ENCODE data around the gene MSI2. TPM values are rescaled to one million over a fixed set of nuclear protein-coding genes. Genes with fewer than 3 reads are reported as not detected.
A peak's percentile ranks its signal among the peaks of the same experiment; 100 is the strongest.

MSI2 gene
- total RNA-seq, 1 donor from 2014 or later, result 21.1 TPM

DNA sequence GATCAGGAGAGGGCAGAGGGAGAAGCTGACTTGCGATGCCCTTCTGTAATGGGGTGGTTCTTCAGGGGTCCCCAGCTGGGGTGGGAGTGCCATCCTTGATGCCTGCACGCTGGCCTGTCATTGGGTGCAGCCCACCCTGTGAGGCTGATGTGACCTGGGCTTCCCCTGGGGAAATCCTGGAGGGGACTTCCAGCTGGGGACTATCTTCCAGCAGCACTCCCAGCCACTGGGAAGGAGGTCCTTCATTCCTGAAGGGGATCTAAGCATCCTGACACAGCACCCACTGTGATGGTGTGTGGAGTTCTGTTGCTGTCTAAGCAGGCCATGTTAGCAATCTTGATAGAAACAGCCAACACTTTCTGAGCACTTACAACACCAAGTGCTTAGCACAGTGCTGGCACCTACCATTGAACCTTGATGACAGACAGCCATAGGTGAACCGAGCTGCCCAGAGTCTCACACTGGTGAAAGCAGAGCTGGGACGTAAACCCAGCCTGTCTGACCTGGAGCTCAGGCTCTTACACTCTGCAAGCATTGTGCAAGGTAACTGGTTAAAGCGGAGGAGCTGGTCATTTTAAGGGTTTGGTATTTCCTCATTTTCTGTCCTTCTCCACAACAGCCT is 277.5 kb downstream of the MSI2 start:
- TF ChIP-seq, protein P1, sequence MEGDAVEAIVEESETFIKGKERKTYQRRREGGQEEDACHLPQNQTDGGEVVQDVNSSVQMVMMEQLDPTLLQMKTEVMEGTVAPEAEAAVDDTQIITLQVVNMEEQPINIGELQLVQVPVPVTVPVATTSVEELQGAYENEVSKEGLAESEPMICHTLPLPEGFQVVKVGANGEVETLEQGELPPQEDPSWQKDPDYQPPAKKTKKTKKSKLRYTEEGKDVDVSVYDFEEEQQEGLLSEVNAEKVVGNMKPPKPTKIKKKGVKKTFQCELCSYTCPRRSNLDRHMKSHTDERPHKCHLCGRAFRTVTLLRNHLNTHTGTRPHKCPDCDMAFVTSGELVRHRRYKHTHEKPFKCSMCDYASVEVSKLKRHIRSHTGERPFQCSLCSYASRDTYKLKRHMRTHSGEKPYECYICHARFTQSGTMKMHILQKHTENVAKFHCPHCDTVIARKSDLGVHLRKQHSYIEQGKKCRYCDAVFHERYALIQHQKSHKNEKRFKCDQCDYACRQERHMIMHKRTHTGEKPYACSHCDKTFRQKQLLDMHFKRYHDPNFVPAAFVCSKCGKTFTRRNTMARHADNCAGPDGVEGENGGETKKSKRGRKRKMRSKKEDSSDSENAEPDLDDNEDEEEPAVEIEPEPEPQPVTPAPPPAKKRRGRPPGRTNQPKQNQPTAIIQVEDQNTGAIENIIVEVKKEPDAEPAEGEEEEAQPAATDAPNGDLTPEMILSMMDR (IDR thresholded peaks at IDR 0.05; ENCODE audit: insufficient read depth, low read length, severe bottlenecking), result no peak
- no peak overlapping the region for H3K4me3 ChIP-seq (ENCODE audit: low read depth, low read length)
- FAIRE-seq (peak; percentile 18), DNase-seq (ENCODE audit: low read depth) (no peak)
- peaks cover 2% of the 10 kb centered on the region for H3K36me3 ChIP-seq (ENCODE audit: control insufficient read depth, insufficient read depth, low read length)
- no peaks in the 10 kb centered on the region for H3K27me3 ChIP-seq (ENCODE audit: control insufficient read depth, insufficient read depth, low read length)

DNA sequence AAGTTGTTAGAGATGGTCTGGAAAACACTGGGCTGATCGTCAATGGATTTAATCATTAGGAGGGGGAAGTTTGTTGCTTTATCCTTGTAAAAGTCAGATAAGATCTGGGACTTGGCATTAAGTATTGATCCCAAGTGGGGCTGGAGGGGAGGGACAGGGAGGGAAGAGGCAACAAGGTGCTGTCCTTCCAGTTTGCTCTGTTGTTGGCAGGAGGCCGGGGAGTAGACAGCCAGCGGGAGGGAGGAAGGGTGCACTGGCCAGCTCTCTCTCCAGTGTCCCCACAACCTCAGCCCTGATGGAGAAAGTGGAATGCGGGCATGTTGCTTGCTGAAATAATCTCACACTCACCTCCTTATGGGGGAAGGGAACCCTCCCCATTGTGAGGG is 278.5 kb downstream of the MSI2 start:
- H3K36me3 ChIP-seq (ENCODE audit: control insufficient read depth, insufficient read depth, low read length), result peaks cover 2% of the 10 kb centered on the region
- H3K4me3 ChIP-seq (ENCODE audit: low read depth, low read length), result no peak overlapping the region
- TF ChIP-seq, protein P1 (IDR thresholded peaks at IDR 0.05; ENCODE audit: insufficient read depth, low read length, severe bottlenecking), result no peak
- H3K27me3 ChIP-seq (ENCODE audit: control insufficient read depth, insufficient read depth, low read length), result no peaks in the 10 kb centered on the region
- no peak for DNase-seq (ENCODE audit: low read depth)
- FAIRE-seq, result no peak

DNA sequence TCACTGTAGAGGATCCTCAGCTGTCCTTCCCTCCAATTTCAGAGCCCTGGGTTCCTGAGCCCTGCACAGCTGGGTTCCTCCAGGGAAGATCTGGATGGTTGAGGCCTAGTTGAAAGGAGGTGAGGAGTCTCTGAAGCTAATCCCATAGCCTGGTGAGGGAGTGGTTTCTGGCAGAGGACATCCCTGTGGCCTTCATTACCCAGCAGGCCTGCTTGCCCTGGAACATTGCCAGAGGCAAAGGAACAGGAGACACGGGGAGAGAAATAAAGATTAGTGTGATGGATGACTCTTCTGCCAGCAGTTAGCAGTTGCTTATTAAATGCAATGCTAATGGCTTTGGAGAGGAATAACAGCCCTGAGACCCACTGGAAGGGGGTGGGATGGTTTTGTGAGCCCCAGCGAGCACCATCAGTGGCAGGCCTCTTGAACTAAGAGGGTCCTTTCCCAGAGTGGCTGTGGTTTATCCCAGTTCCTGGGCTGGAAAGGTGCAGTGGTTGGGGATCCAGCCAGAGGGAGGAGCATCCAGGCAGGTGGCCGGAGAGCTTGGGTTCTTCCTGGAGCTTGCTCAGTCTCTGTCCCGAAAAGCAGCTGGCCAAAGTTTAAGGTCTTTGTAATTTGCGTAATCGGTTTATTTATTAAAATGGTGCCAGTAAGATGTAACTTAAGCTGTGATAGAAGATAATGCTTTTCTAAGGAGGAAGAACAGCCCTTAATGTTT is 279.1 kb downstream of the MSI2 start:
- H3K27me3 ChIP-seq (ENCODE audit: control insufficient read depth, insufficient read depth, low read length), result no peaks in the 10 kb centered on the region
- H3K36me3 ChIP-seq (ENCODE audit: control insufficient read depth, insufficient read depth, low read length), result peaks cover 2% of the 10 kb centered on the region
- no peak for DNase-seq (ENCODE audit: low read depth)
- TF ChIP-seq, protein P1 (IDR thresholded peaks at IDR 0.05; ENCODE audit: insufficient read depth, low read length, severe bottlenecking), result no peak
- FAIRE-seq, result no peak
- no peak overlapping the region for H3K4me3 ChIP-seq (ENCODE audit: low read depth, low read length)

DNA sequence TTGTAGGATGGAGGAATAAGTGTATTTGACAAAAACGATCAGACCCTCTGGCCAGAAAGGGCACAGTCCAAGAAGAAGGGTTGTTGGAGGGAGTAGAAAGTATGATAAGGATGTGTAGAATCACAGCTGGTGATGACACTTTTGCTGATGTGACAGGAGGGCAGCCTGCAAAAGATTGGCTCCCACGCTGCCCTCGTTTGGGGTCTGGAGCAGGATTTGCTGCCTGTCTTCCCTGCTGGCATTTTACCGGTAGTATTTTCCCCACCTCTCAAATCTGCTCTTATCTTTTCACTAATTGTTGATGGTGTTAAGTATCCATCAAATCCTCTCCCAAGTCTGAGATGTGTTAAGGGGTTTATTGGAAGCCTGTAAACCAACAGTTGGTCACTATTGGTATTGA is 280.0 kb downstream of the MSI2 start:
- Histone ChIP-seq H3K4me3 (ENCODE audit: low read depth, low read length) (no peak overlapping the region), H3K27me3 (ENCODE audit: control insufficient read depth, insufficient read depth, low read length) (no peaks in the 10 kb centered on the region), H3K36me3 (ENCODE audit: control insufficient read depth, insufficient read depth, low read length) (peaks cover 2% of the 10 kb centered on the region)
- FAIRE-seq (no peak), DNase-seq (ENCODE audit: low read depth) (no peak)
- TF ChIP-seq, protein P1 (IDR thresholded peaks at IDR 0.05; ENCODE audit: insufficient read depth, low read length, severe bottlenecking), result no peak

DNA sequence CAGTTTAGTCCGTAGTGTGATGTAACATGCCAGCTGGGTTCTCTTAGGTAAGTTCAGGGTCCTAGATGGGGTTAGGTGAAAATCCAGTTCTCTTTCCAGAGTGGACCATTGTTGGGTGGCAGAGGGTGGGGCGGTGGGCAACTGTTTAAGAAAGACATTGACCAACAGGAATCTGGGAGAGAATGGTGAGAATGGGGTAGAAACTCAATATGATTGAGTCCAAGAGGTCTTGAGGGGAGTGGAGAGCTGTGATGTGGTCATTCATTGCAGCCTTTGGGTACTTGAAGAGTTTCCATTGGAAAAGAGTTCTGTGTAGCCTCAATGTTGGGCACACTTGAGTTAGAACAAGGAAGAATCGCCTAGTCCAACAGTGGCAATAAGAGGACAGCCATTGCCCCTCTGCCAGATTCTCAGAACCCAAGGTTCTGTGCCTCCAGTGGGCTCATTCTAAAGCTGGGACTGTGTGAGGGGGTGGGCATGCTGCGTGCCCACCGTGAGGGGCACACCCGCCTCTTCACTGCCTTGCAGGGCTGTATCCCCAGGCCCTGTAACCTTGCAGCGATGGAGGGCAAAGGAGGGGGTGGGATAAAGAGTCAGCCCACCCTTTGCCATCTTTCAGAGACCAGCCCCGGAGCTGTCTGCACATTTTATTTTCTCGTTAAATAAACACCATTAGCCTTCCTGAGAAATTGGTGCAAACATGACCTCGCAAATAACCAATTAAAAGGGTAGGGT is 280.6 kb downstream of the MSI2 start:
- FAIRE-seq (peak; percentile 64), DNase-seq (ENCODE audit: low read depth) (no peak)
- Histone ChIP-seq H3K36me3 (ENCODE audit: control insufficient read depth, insufficient read depth, low read length) (peaks cover 2% of the 10 kb centered on the region), H3K27me3 (ENCODE audit: control insufficient read depth, insufficient read depth, low read length) (no peaks in the 10 kb centered on the region), H3K4me3 (ENCODE audit: low read depth, low read length) (no peak overlapping the region)
- TF ChIP-seq, protein P1 (IDR thresholded peaks at IDR 0.05; ENCODE audit: insufficient read depth, low read length, severe bottlenecking), result no peak

Measured in bronchial epithelial cell (primary cell).